HG03280 (cell line): ENCODE measurements around the gene RALB.
"Not testable (repeated sequence)": the region's sequence is repeated elsewhere in the genome, so short reads cannot be mapped to it uniquely, and the experiment has no call there.

Experiments
- ATAC-seq: cut with Tn5 transposase; IDR thresholded peaks from one replicate; pipeline ENCODE4 v1.9.1; 2021; ENCODE audit warnings: mild to moderate bottlenecking, moderate library complexity; ENCODE audit not compliant: unreplicated experiment

Gene RALB

GRCh38 chr2:120224735-120225548 is 27.7 kb upstream of the RALB start:
- no peak for ATAC-seq

- no peak for ATAC-seq
Measured at GRCh38 chr2:120225549-120226065, 27.0 kb upstream of the RALB start.

- no peak for ATAC-seq
Measured at GRCh38 chr2:120226316-120226715, 26.3 kb upstream of the RALB start.

GRCh38 chr2:120227111-120227991 is 25.3 kb upstream of the RALB start:
- no peak for ATAC-seq

- ATAC-seq = no peak
Measured at GRCh38 chr2:120228503-120228902, 24.1 kb upstream of the RALB start.

- ATAC-seq = no peak
Measured at GRCh38 chr2:120229341-120229740, 23.3 kb upstream of the RALB start.

- no peak for ATAC-seq
Measured at GRCh38 chr2:120230515-120231471, 21.9 kb upstream of the RALB start.

GRCh38 chr2:120231564-120231973 is 21.1 kb upstream of the RALB start:
- peak; percentile 23 for ATAC-seq

GRCh38 chr2:120231974-120232635 is 20.5 kb upstream of the RALB start:
- peak; percentile 87 for ATAC-seq

- no peak for ATAC-seq
Measured at GRCh38 chr2:120233292-120233691, 19.4 kb upstream of the RALB start.

GRCh38 chr2:120235158-120235557 is 17.5 kb upstream of the RALB start:
- ATAC-seq = not testable (repeated sequence)

- no peak for ATAC-seq
Measured at GRCh38 chr2:120235681-120236080, 17.0 kb upstream of the RALB start.

- ATAC-seq = no peak
Measured at GRCh38 chr2:120236316-120236715, 16.3 kb upstream of the RALB start.

GRCh38 chr2:120236791-120237190 is 15.9 kb upstream of the RALB start:
- ATAC-seq = no peak

GRCh38 chr2:120237491-120237902 is 15.2 kb upstream of the RALB start:
- ATAC-seq = no peak

GRCh38 chr2:120238728-120239487 is 13.7 kb upstream of the RALB start:
- ATAC-seq = no peak

GRCh38 chr2:120239488-120240287 is 13.0 kb upstream of the RALB start:
- ATAC-seq = no peak

GRCh38 chr2:120240901-120241429 is 11.7 kb upstream of the RALB start:
- ATAC-seq = no peak
